ENCODE data around the gene SORCS2.

Gene SORCS2

GRCh38 chr4:7266525-7267292, 74.4 kb downstream of the SORCS2 start:
- DNase-seq (ENCODE audit: low read depth, low spot score) = peak; percentile 75

- DNase-seq (ENCODE audit: low read depth, low spot score) = no peak
These were observed 75.5 kb downstream of the SORCS2 start for GRCh38 chr4:7267829-7268228.

- no peak for DNase-seq (ENCODE audit: low read depth, low spot score)
These were observed 76.6 kb downstream of the SORCS2 start for GRCh38 chr4:7268941-7269340.

- DNase-seq (ENCODE audit: low read depth, low spot score) = no peak
These were observed 77.8 kb downstream of the SORCS2 start for GRCh38 chr4:7270121-7270520.

GRCh38 chr4:7272404-7272803, 80.1 kb downstream of the SORCS2 start:
- no peak for DNase-seq (ENCODE audit: low read depth, low spot score)

- no peak for DNase-seq (ENCODE audit: low read depth, low spot score)
These were observed 81.5 kb downstream of the SORCS2 start for GRCh38 chr4:7273738-7274297.

GRCh38 chr4:7275067-7275466, 82.7 kb downstream of the SORCS2 start:
- no peak for DNase-seq (ENCODE audit: low read depth, low spot score)

- DNase-seq (ENCODE audit: low read depth, low spot score) = no peak
These were observed 83.3 kb downstream of the SORCS2 start for GRCh38 chr4:7275490-7276154.

- no peak for DNase-seq (ENCODE audit: low read depth, low spot score)
These were observed 84.2 kb downstream of the SORCS2 start for GRCh38 chr4:7276515-7276914.

- no peak for DNase-seq (ENCODE audit: low read depth, low spot score)
These were observed 85.9 kb downstream of the SORCS2 start for GRCh38 chr4:7278071-7278765.

GRCh38 chr4:7278981-7279380, 86.6 kb downstream of the SORCS2 start:
- no peak for DNase-seq (ENCODE audit: low read depth, low spot score)

- DNase-seq (ENCODE audit: low read depth, low spot score) = no peak
These were observed 87.6 kb downstream of the SORCS2 start for GRCh38 chr4:7279902-7280301.

- no peak for DNase-seq (ENCODE audit: low read depth, low spot score)
These were observed 88.8 kb downstream of the SORCS2 start for GRCh38 chr4:7280926-7281690.

GRCh38 chr4:7281691-7282665, 89.6 kb downstream of the SORCS2 start:
- DNase-seq (ENCODE audit: low read depth, low spot score) = no peak

GRCh38 chr4:7282786-7283440, 90.6 kb downstream of the SORCS2 start:
- no peak for DNase-seq (ENCODE audit: low read depth, low spot score)

GRCh38 chr4:7285244-7286094, 93.1 kb downstream of the SORCS2 start:
- DNase-seq (ENCODE audit: low read depth, low spot score) = no peak

GRCh38 chr4:7286170-7286569, 93.8 kb downstream of the SORCS2 start:
- DNase-seq (ENCODE audit: low read depth, low spot score) = no peak

- no peak for DNase-seq (ENCODE audit: low read depth, low spot score)
These were observed 94.5 kb downstream of the SORCS2 start for GRCh38 chr4:7286798-7287197.
